Gastrocnemius medialis (tissue), 4 donors: Measurements from ENCODE around the gene PLG. TPM values are rescaled to one million over a fixed set of nuclear protein-coding genes. Genes with fewer than 3 reads are reported as not detected.
"Not testable (repeated sequence)": the region's sequence is repeated elsewhere in the genome, so short reads cannot be mapped to it uniquely, and the experiment has no call there.

Experiments used
- ATAC-seq, 2 donors: fragments of 150-250 bp; one replicate each; pipeline ENCODE4 v1.9.1; 2016
- DNase-seq, 2 donors: peaks; one replicate each; pipeline ENCODE4 v3.0.0-alpha.2; 2019
- H3K27ac ChIP-seq, 4 donors: fragments of 200-600 bp; sonication (generic); 1 replicate in 1 of 4; 2 replicates in 3 of 4; pipeline ENCODE4 v1.5.1; 2016 to 2018; ENCODE audit warnings: mild to moderate bottlenecking in 2 of 4, moderate library complexity in 1 of 4
- H3K27me3 ChIP-seq, 3 donors: fragments of 200-600 bp; sonication (generic) in 2 of 3; 1 replicate in 1 of 3; 2 replicates in 2 of 3; pipeline versions ENCODE4 v1.5.1 to v1.6.0; 2016 to 2019; ENCODE audit warnings: mild to moderate bottlenecking in 1 of 3, moderate library complexity in 1 of 3
- H3K36me3 ChIP-seq, 2 donors: fragments of 200-600 bp; sonication (generic) in 1 of 2; one replicate each; pipeline ENCODE4 v1.5.1; 2017 to 2018
- H3K4me1 ChIP-seq, 2 donors: fragments of 200-600 bp; sonication (generic) in 1 of 2; one replicate each; pipeline ENCODE4 v1.5.1; 2016 to 2017; ENCODE audit warnings: mild to moderate bottlenecking in 2 of 2
- H3K4me3 ChIP-seq, 4 donors: fragments of 200-600 bp; sonication (generic) in 3 of 4; 1 replicate in 1 of 4; 2 replicates in 3 of 4; pipeline ENCODE4 v1.5.1; 2016 to 2019; ENCODE audit warnings: mild to moderate bottlenecking in 2 of 4
- H3K9me3 ChIP-seq, 3 donors: fragments of 200-600 bp; sonication (generic) in 2 of 3; 1 replicate in 1 of 3; 2 replicates in 2 of 3; pipeline ENCODE4 v1.5.1; 2016 to 2019
- POLR2A ChIP-seq, 2 donors: fragments of 450-650 bp; IDR thresholded peaks; one replicate each; pipeline ENCODE4 v1.6.1; 2017; ENCODE audit warnings: antibody characterized with exemption in 2 of 2, mild to moderate bottlenecking in 2 of 2, moderate library complexity in 2 of 2
- in situ Hi-C, 4 donors: fragments of 200-750 bp; cut with MboI; loops; one replicate each; pipeline versions ENCODE4 v1.15.0 to v1.8.0; 2017; ENCODE audit warnings: low sequenced_read_pairs in 4 of 4
- intact Hi-C: fragments of 100-400 bp; cut with DNase I; formaldehyde crosslinking; loops from one replicate; pipeline ENCODE4 v1.15.1; 2023; ENCODE audit warnings: low total_unique reads
- total RNA-seq, 4 donors: library from RNA; depleted of rRNA; stranded (reverse); fragments of >200 nt; gene quantifications; one replicate each; pipeline versions ENCODE4 v1.1.0 to v1.2.3, GENCODE V29; 2016
- TF ChIP-seq, protein P1 (sequence below), 5 experiments: fragments of 450-650 bp in 3 of 5; fragments of 200-600 bp in 2 of 5; sonication (generic) in 2 of 5; IDR thresholded peaks in 4 of 5; conservative IDR thresholded peaks in 1 of 5; 1 replicate in 4 of 5; 2 replicates in 1 of 5; pipeline ENCODE4 v1.5.1; 2016 to 2019; ENCODE audit warnings: antibody characterized with exemption in 5 of 5, mild to moderate bottlenecking in 3 of 5, moderate library complexity in 3 of 5

PLG gene
- 1 to 10 TPM in 2 of 4 donors, not detected in 2; 1.1 to 2.4 TPM for total RNA-seq

GRCh38 chr6:160701918-160702680 is at the start of gene PLG:
Gene PLG, plus strand, starts transcription at chr6:160702244. Its CDS starts 61 bp downstream, at chr6:160702305.
- ATAC-seq, H3K36me3 ChIP-seq, intact Hi-C loops, H3K27me3 ChIP-seq, in situ Hi-C loops, H3K27ac ChIP-seq, H3K4me3 ChIP-seq, H3K4me1 ChIP-seq, H3K9me3 ChIP-seq, DNase-seq: not testable (repeated sequence)

GRCh38 chr6:160659562-160659961 is 42.5 kb upstream of the PLG start:
- DNase-seq (no peak), ATAC-seq (no peak)
- H3K4me1 ChIP-seq = no peaks in the 10 kb centered on the region
- in situ Hi-C loops (no loop called here), intact Hi-C loops (no loop called here)
- H3K36me3 ChIP-seq = no peaks in the 10 kb centered on the region
- H3K27ac ChIP-seq = no peak overlapping the region
- no peaks in the 10 kb centered on the region for H3K27me3 ChIP-seq
- H3K4me3 ChIP-seq = no peak overlapping the region
- H3K9me3 ChIP-seq = no peaks in the 10 kb centered on the region
- TF ChIP-seq POLR2A (IDR thresholded peaks at IDR 0.05) = no peak
- TF ChIP-seq, protein P1, sequence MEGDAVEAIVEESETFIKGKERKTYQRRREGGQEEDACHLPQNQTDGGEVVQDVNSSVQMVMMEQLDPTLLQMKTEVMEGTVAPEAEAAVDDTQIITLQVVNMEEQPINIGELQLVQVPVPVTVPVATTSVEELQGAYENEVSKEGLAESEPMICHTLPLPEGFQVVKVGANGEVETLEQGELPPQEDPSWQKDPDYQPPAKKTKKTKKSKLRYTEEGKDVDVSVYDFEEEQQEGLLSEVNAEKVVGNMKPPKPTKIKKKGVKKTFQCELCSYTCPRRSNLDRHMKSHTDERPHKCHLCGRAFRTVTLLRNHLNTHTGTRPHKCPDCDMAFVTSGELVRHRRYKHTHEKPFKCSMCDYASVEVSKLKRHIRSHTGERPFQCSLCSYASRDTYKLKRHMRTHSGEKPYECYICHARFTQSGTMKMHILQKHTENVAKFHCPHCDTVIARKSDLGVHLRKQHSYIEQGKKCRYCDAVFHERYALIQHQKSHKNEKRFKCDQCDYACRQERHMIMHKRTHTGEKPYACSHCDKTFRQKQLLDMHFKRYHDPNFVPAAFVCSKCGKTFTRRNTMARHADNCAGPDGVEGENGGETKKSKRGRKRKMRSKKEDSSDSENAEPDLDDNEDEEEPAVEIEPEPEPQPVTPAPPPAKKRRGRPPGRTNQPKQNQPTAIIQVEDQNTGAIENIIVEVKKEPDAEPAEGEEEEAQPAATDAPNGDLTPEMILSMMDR (IDR thresholded peaks at IDR 0.05 in 4 of 5, conservative IDR thresholded peaks at IDR 0.05 in 1 of 5) = no peak

- no peak for DNase-seq
- no peaks in the 10 kb centered on the region for H3K36me3 ChIP-seq
- H3K27ac ChIP-seq = no peak overlapping the region
- H3K4me1 ChIP-seq = no peaks in the 10 kb centered on the region
- no peak overlapping the region for H3K4me3 ChIP-seq
- H3K9me3 ChIP-seq = no peaks in the 10 kb centered on the region
- TF ChIP-seq, protein P1 (IDR thresholded peaks at IDR 0.05 in 4 of 5, conservative IDR thresholded peaks at IDR 0.05 in 1 of 5) = no peak
- no peak for TF ChIP-seq POLR2A (IDR thresholded peaks at IDR 0.05)
- H3K27me3 ChIP-seq = no peaks in the 10 kb centered on the region
- in situ Hi-C loops (no loop called here), intact Hi-C loops (no loop called here)
- ATAC-seq = no peak
These were observed 40.8 kb upstream of the PLG start for GRCh38 chr6:160661216-160661615.

GRCh38 chr6:160662429-160662828 is 39.6 kb upstream of the PLG start:
- intact Hi-C loops = no loop called here
- H3K9me3 ChIP-seq = no peaks in the 10 kb centered on the region
- no peak overlapping the region for H3K27ac ChIP-seq
- no peaks in the 10 kb centered on the region for H3K27me3 ChIP-seq
- DNase-seq = no peak
- H3K4me1 ChIP-seq = no peaks in the 10 kb centered on the region
- TF ChIP-seq, protein P1 (IDR thresholded peaks at IDR 0.05 in 4 of 5, conservative IDR thresholded peaks at IDR 0.05 in 1 of 5) = no peak
- no peak for TF ChIP-seq POLR2A (IDR thresholded peaks at IDR 0.05)
- no peak for ATAC-seq
- no peak overlapping the region for H3K4me3 ChIP-seq
- H3K36me3 ChIP-seq = no peaks in the 10 kb centered on the region
- in situ Hi-C loops = no loop called here

DNA sequence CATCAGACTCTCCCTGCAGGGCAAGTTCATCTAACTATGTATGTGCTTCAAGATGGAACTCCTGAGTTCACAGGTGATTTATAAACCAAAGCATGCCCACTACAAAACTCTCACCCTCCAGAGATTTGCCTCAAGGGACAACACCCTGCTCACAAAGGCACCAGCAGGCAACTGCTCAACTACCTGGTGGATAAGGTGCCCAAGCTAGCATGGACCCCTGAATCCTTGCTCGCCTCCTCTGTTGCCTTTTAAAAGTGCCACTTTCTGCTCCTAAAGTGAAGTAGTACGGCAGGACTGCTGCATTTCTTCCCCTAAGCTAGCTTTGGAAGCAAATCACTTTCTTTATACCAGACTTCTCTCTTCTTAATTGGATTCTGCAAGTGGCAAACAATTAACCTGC is 39.2 kb upstream of the PLG start:
- DNase-seq (no peak), ATAC-seq (no peak)
- intact Hi-C loops = no loop called here
- no peaks in the 10 kb centered on the region for H3K27me3 ChIP-seq
- no peaks in the 10 kb centered on the region for H3K9me3 ChIP-seq
- in situ Hi-C loops = no loop called here
- no peaks in the 10 kb centered on the region for H3K36me3 ChIP-seq
- no peak for TF ChIP-seq POLR2A (IDR thresholded peaks at IDR 0.05)
- TF ChIP-seq, protein P1 (IDR thresholded peaks at IDR 0.05 in 4 of 5, conservative IDR thresholded peaks at IDR 0.05 in 1 of 5) = no peak
- no peaks in the 10 kb centered on the region for H3K4me1 ChIP-seq
- H3K4me3 ChIP-seq = no peak overlapping the region
- H3K27ac ChIP-seq = no peak overlapping the region

- H3K9me3 ChIP-seq, H3K27me3 ChIP-seq, intact Hi-C loops, H3K27ac ChIP-seq, in situ Hi-C loops, DNase-seq, H3K4me3 ChIP-seq, H3K4me1 ChIP-seq, ATAC-seq, H3K36me3 ChIP-seq: not testable (repeated sequence)
These were observed 37.8 kb upstream of the PLG start, which contains the start of gene LPA for GRCh38 chr6:160664198-160664597. Gene LPA, minus strand, starts transcription at chr6:160664275. Its CDS starts 61 bp downstream, at chr6:160664214.
